Adrenal gland (tissue), 12 donors: ENCODE data around the gene RADIL. TPM values are rescaled to one million over a fixed set of nuclear protein-coding genes. Genes with fewer than 3 reads are reported as not detected.
A peak's percentile ranks its signal among the peaks of the same experiment; 100 is the strongest.

Experiments
- DNase-seq, 7 donors: peaks; one replicate each; pipeline ENCODE4 v3.0.0-alpha.2; 2019 to 2020
- H3K27ac ChIP-seq, 5 donors: fragments of 200-600 bp; sonication (generic) in 4 of 5; 1 replicate in 3 of 5; 2 replicates in 2 of 5; pipeline versions ENCODE4 v1.5.1 to v1.8.0; 2016 to 2020; ENCODE audit warnings: mild to moderate bottlenecking in 1 of 5
- H3K27me3 ChIP-seq: fragments of 200-600 bp; 2 replicates; pipeline ENCODE4 v1.8.0; 2021
- H3K36me3 ChIP-seq, 2 donors: fragments of 200-600 bp; replicated peaks in 1 of 2; 1 replicate in 1 of 2; 2 replicates in 1 of 2; pipeline versions ENCODE4 v1.5.1 to v1.8.0; 2018 to 2022
- H3K4me1 ChIP-seq, 2 donors: fragments of 200-600 bp; replicated peaks in 1 of 2; 1 replicate in 1 of 2; 2 replicates in 1 of 2; pipeline versions ENCODE4 v1.5.1 to v1.8.0; 2018 to 2021
- H3K4me3 ChIP-seq, 4 donors: fragments of 200-600 bp; sonication (generic) in 3 of 4; one replicate each; pipeline ENCODE4 v1.5.1; 2016 to 2018
- H3K9me3 ChIP-seq, 3 donors: fragments of 200-600 bp; sonication (generic) in 1 of 3; replicated peaks in 1 of 3; 1 replicate in 2 of 3; 2 replicates in 1 of 3; pipeline versions ENCODE4 v1.5.1 to v1.8.0; 2016 to 2021
- POLR2A ChIP-seq, 2 donors: fragments of 450-650 bp; IDR thresholded peaks; one replicate each; pipeline ENCODE4 v1.6.1; 2017; ENCODE audit warnings: antibody characterized with exemption in 2 of 2, mild to moderate bottlenecking in 2 of 2, moderate library complexity in 1 of 2
- WGBS, 4 donors: extraction: QIAGEN DNeasy Blood & Tissue Kit in 2 of 4; methylation state at CpG; one replicate each; pipeline versions ENCODE4 v1.1.5 to v1.1.7; 2013 to 2017; 5-methylcytosine and 5-hydroxymethylcytosine counted together
- intact Hi-C, 2 donors: fragments of 100-400 bp; cut with DNase I; formaldehyde crosslinking; loops; one replicate each; pipeline versions ENCODE4 v1.14.1 to v1.15.0; 2022 to 2023
- microRNA-seq, 3 donors: library from miRNA; unstranded; fragments of <30 nt; microRNA quantifications; one replicate each; pipeline ENCODE4, GENCODE V29; 2017 to 2020
- polyA plus RNA-seq, 3 donors: library from polyadenylated mRNA; stranded (reverse); fragments of 200-250 nt in 2 of 3; fragments of 350-450 nt in 1 of 3; fragmentation: Illumina TruSeq in 1 of 3; extraction: RNeasy Lipid Tissue Mini Kit (QIAGEN cat#74804) in 1 of 3; gene quantifications; one replicate each; pipeline ENCODE4 v1.2.3, GENCODE V29; 2013 to 2014
- small RNA-seq, 2 donors: library from RNA; depleted of rRNA; stranded (forward); fragments of <200 nt; gene quantifications; one replicate each; pipeline ENCODE3, GENCODE V24; 2016
- total RNA-seq, 9 donors: library from RNA; depleted of rRNA in 4 of 9; stranded (reverse); fragments of >200 nt in 4 of 9; fragments of 120-200 nt in 1 of 9; fragmentation: NEBNext Ultra II Directional in 1 of 9; extraction: Animal tissue kit (Norgen Biotek cat#: 25700) in 1 of 9; gene quantifications; one replicate each; pipeline versions ENCODE4 v1.1.0 to v1.2.4, GENCODE V29; 2013 to 2023
- TF ChIP-seq, protein P1 (sequence below), 6 experiments: fragments of 450-650 bp in 4 of 6; fragments of 200-600 bp in 2 of 6; sonication (generic) in 1 of 6; IDR thresholded peaks; 1 replicate in 5 of 6; 2 replicates in 1 of 6; pipeline versions ENCODE4 v1.5.1 to v1.8.0; 2016 to 2021; ENCODE audit warnings: antibody characterized with exemption in 6 of 6, mild to moderate bottlenecking in 2 of 6, moderate library complexity in 1 of 6
- donor health status: healthy with polysubstance abuse.
- donor health status: Bipolar disorder and iron deficiency.
- donor health status: DM: yes; HTN: yes; CAD: no.
- donor health status: DM: no; HTN: no; CAD: no.
- donor health status: DM: no; HTN: no; CAD: no.
- donor health status: DM: yes; HTN: yes; CAD: no.

Gene RADIL
- total and polyA plus RNA-seq, 12 donors, result 0.16 to 7.8 (median 1.4) TPM

- intact Hi-C loops, result loop anchor here (5.0 kb wide), 2 partner anchors 67 to 107 kb away; partner anchors contain the start of gene FOXK1 (in 2 of the 2)
- peak overlapping the region in 4 of 5 donors; percentile 22 to 88 (median 56) for H3K27ac ChIP-seq
- 78 to 96% (median 79%) methylated on average over 5 to 15 of the region's 15 CpGs; no CpG with 5 or more reads in 1 of the 4 donors for WGBS, 4 donors
Measured at GRCh38 chr7:4749798-4750197, 133.7 kb downstream of the RADIL start.

DNA sequence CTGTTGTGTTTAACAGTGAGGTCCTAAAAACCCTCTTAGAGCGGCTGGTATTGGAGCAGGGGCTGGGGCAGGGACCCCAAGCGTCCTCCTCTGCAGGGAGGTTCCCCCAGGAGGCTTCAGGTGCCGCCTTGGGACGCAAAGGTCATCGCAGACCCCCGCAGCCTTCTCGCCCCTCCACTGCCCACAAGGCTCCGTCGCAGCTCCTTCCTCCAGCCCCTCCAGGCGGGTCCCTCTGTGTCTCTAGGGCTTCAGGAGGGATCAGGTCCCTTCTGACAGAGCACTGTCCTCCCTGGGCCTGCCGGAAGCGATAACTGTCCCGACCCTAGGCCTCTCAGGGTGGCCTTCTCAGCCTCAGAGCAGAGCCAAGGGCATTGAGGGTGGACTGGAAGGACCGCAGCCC, 134.2 kb downstream of the RADIL start:
- no peak for DNase-seq
- TF ChIP-seq POLR2A (IDR thresholded peaks at IDR 0.05), result no peak
- TF ChIP-seq, protein P1, sequence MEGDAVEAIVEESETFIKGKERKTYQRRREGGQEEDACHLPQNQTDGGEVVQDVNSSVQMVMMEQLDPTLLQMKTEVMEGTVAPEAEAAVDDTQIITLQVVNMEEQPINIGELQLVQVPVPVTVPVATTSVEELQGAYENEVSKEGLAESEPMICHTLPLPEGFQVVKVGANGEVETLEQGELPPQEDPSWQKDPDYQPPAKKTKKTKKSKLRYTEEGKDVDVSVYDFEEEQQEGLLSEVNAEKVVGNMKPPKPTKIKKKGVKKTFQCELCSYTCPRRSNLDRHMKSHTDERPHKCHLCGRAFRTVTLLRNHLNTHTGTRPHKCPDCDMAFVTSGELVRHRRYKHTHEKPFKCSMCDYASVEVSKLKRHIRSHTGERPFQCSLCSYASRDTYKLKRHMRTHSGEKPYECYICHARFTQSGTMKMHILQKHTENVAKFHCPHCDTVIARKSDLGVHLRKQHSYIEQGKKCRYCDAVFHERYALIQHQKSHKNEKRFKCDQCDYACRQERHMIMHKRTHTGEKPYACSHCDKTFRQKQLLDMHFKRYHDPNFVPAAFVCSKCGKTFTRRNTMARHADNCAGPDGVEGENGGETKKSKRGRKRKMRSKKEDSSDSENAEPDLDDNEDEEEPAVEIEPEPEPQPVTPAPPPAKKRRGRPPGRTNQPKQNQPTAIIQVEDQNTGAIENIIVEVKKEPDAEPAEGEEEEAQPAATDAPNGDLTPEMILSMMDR (IDR thresholded peaks at IDR 0.05), result no peak
- peaks cover 0 to 1% of the 10 kb centered on the region in 2 donors for H3K36me3 ChIP-seq
- WGBS, 4 donors, result 77 to 92% (median 85%) methylated on average over 7 to 14 of the region's 14 CpGs
- peaks cover 19 to 43% of the 10 kb centered on the region in 2 donors for H3K4me1 ChIP-seq
- peak overlapping the region in 3 of 5 donors; percentile 49 to 88 (median 63) for H3K27ac ChIP-seq
- no peaks in the 10 kb centered on the region for H3K27me3 ChIP-seq
- no peaks in the 10 kb centered on the region for H3K9me3 ChIP-seq
- H3K4me3 ChIP-seq, result no peak overlapping the region
- intact Hi-C loops, result loop anchor here (5.0 kb wide), 2 partner anchors 67 to 107 kb away; partner anchors contain the start of gene FOXK1 (in 1 of the 2)

More at GRCh38 chr7:4749798-4750197, 133.7 kb downstream of the RADIL start:
- no peak for DNase-seq
- Histone ChIP-seq H3K27me3 (no peaks in the 10 kb centered on the region), H3K4me3 (no peak overlapping the region), H3K36me3 (peaks cover 0 to 6% of the 10 kb centered on the region in 2 donors), H3K9me3 (no peaks in the 10 kb centered on the region), H3K4me1 (peaks cover 15 to 38% of the 10 kb centered on the region in 2 donors)
- no peak for TF ChIP-seq POLR2A (IDR thresholded peaks at IDR 0.05)
- TF ChIP-seq, protein P1 (IDR thresholded peaks at IDR 0.05), result no peak

Small RNAs within 50 kb of the gene (microRNA-seq; reads per million reads assigned to microRNA genes)
- 0 reads per million in 3 donors for gene MIR4656

Small RNAs within 50 kb of the gene (small RNA-seq; reads per million reads assigned to genes)
- gene MIR4656, result 0 reads per million in 2 donors
- gene RF00019, result 0 reads per million in 2 donors

Other genes with a start within 250 kb of the RADIL start
- 10 to 100 TPM; 10.4 to 63.1 (median 39.6) TPM for gene FOXK1, start 201.4 kb downstream of the RADIL start, total RNA-seq
- gene FOXK1, start 201.4 kb downstream of the RADIL start, polyA plus RNA-seq, result 10 to 100 TPM in 1 of 3 donors, 1 to 10 TPM in 2; 4.8 to 21.3 (median 9.0) TPM
- 10 to 100 TPM; 22.2 to 68.4 (median 48.2) TPM for gene AP5Z1, start 108.1 kb downstream of the RADIL start, total RNA-seq
- gene AP5Z1, start 108.1 kb downstream of the RADIL start, polyA plus RNA-seq, result 100 to 1,000 TPM in 2 of 3 donors, 1 to 10 TPM in 1; 8.4 to 188 (median 112) TPM
- gene PAPOLB, start 21.7 kb downstream of the RADIL start, total RNA-seq, result under 1 TPM in 1 of 9 donors, not detected in 8; 0.11 TPM
- gene PAPOLB, start 21.7 kb downstream of the RADIL start, polyA plus RNA-seq, result under 1 TPM in 2 of 3 donors, not detected in 1; 0.04 to 0.08 TPM
- under 1 TPM in 1 of 9 donors, not detected in 8; 0.17 TPM for gene MMD2, start 75.5 kb upstream of the RADIL start, total RNA-seq
- gene MMD2, start 75.5 kb upstream of the RADIL start, polyA plus RNA-seq, result under 1 TPM in 1 of 3 donors, not detected in 2; 0.03 TPM
- gene RBAK, start 162.1 kb upstream of the RADIL start, total RNA-seq, result 10 to 100 TPM in 3 of 9 donors, 1 to 10 TPM in 6; 4.1 to 12.6 (median 8.8) TPM
- gene RBAK, start 162.1 kb upstream of the RADIL start, polyA plus RNA-seq, result 1 to 10 TPM; 4.6 to 9.8 (median 6.0) TPM